CD4-positive, alpha-beta T cell (primary cell): ENCODE results near the gene TYROBP. TPM values are rescaled to one million over a fixed set of nuclear protein-coding genes. Genes with fewer than 3 reads are reported as not detected.

ENCODE experiments used
- ATAC-seq: fragments of 200-7000 bp; cut with Tn5 transposase; one replicate; pipeline ENCODE4 v1.10.0; 2022; ENCODE audit warnings: mild to moderate bottlenecking; ENCODE audit not compliant: poor library complexity
- CTCF ChIA-PET: fragments of 350-600 bp; sonication (Branson Sonifier 250); formaldehyde crosslinking; loops from one replicate; lab custom pipeline; 2021; ENCODE audit warnings: antibody characterized with exemption, inconsistent platforms; lab: Charles Lee
- POLR2A ChIA-PET: fragments of 350-600 bp; sonication (Branson Sonifier 250); formaldehyde crosslinking; loops from one replicate; lab custom pipeline; 2021; ENCODE audit warnings: antibody characterized with exemption, inconsistent platforms; lab: Charles Lee
- DNase-seq, 14 experiments: peaks; one replicate each; pipeline ENCODE4 v3.0.0-alpha.2; 2013 to 2020; ENCODE audit warnings: mixed read lengths in 2 of 14
- H3K27ac ChIP-seq, 2 donors: one replicate each; pipeline versions ENCODE4 v1.5.1 to v1.7.0; 2013; ENCODE audit warnings: low read length in 2 of 2, low read depth in 1 of 2, mild to moderate bottlenecking in 1 of 2
- H3K27me3 ChIP-seq, 2 experiments: 1 replicate in 1 of 2; 2 replicates in 1 of 2; pipeline versions ENCODE4 v1.6.1 to v1.7.0; 2013; ENCODE audit warnings: low read length in 2 of 2, control low read depth in 1 of 2, mild to moderate bottlenecking in 1 of 2, moderate library complexity in 1 of 2; ENCODE audit not compliant: insufficient read depth in 2 of 2, control insufficient read depth in 1 of 2
- H3K36me3 ChIP-seq: one replicate; pipeline ENCODE4 v1.6.1; 2013; ENCODE audit warnings: low read length, control low read depth; ENCODE audit not compliant: insufficient read depth
- H3K4me1 ChIP-seq: one replicate; pipeline ENCODE4 v1.6.1; 2013; ENCODE audit warnings: low read length, control low read depth; ENCODE audit not compliant: insufficient read depth
- H3K4me3 ChIP-seq: one replicate; pipeline ENCODE4 v1.5.1; 2013; ENCODE audit warnings: mild to moderate bottlenecking, low read length, moderate library complexity
- H3K9me3 ChIP-seq, 2 experiments: 1 replicate in 1 of 2; 2 replicates in 1 of 2; pipeline versions ENCODE4 v1.6.1 to v1.7.0; 2013; ENCODE audit warnings: low read length in 2 of 2, mild to moderate bottlenecking in 2 of 2, control low read depth in 1 of 2, moderate library complexity in 1 of 2; ENCODE audit not compliant: control insufficient read depth in 1 of 2, insufficient read depth in 1 of 2
- H3K27ac Mint-ChIP-seq: one replicate; pipeline ENCODE4 v1.8.0; 2020; ENCODE audit warnings: mixed read lengths
- H3K27me3 Mint-ChIP-seq: one replicate; pipeline ENCODE4 v1.8.0; 2021; ENCODE audit warnings: mixed read lengths
- H3K36me3 Mint-ChIP-seq: one replicate; pipeline ENCODE4 v1.8.0; 2021; ENCODE audit warnings: low read depth, mixed read lengths
- H3K4me1 Mint-ChIP-seq: one replicate; pipeline ENCODE4 v1.8.0; 2021; ENCODE audit warnings: low read depth, mixed read lengths
- H3K4me3 Mint-ChIP-seq: one replicate; pipeline ENCODE4 v1.8.0; 2020; ENCODE audit warnings: mild to moderate bottlenecking, mixed read lengths
- H3K9me3 Mint-ChIP-seq: one replicate; pipeline ENCODE4 v1.8.0; 2020; ENCODE audit warnings: mixed read lengths
- CTCF ChIP-seq: fragments of 200-600 bp; IDR thresholded peaks from one replicate; pipeline ENCODE4 v1.8.0; 2022; ENCODE audit warnings: antibody characterized with exemption, mild to moderate bottlenecking
- intact Hi-C, 2 experiments: fragments of 100-400 bp; cut with DNase I in 1 of 2; cut with micrococcal nuclease in 1 of 2; formaldehyde crosslinking; loops; one replicate each; pipeline versions ENCODE4 v1.15.1 to v1.9.0; 2023 to 2025; cut with DNase I, micrococcal nuclease
- total RNA-seq, 174 experiments: library from RNA in 2 of 174; stranded (reverse) in 2 of 174; gene quantifications; one replicate each; pipeline ENCODE4 v1.2.3 and lab custom pipeline; 2021 to 2026

The TYROBP gene
- total RNA-seq, 2 experiments from 2014 or later, result 6.0 to 7.6 TPM

GRCh38 chr19:35898499-35898809 is 9.6 kb downstream of the TYROBP start:
- ChIA-PET POLR2A (interaction anchor here (1.0 to 1.4 kb wide), 4 partner anchors 15 to 55 kb away, joined by 3 to 15 read pairs (median 4); no protein-coding TSS in a partner anchor), CTCF (interaction anchor here (1.1 to 1.8 kb wide), 2 partner anchors 16 to 34 kb away, joined by 4 to 5 read pairs; no protein-coding TSS in a partner anchor)
- peak overlapping the region; percentile 100 for H3K27ac ChIP-seq
- H3K4me3 ChIP-seq, result peak overlapping the region; percentile 99
- H3K27me3 ChIP-seq, result no peaks in the 10 kb centered on the region
- peaks cover 58% of the 10 kb centered on the region for H3K36me3 Mint-ChIP-seq
- peaks cover 47% of the 10 kb centered on the region for H3K4me1 Mint-ChIP-seq
- no peaks in the 10 kb centered on the region for H3K9me3 Mint-ChIP-seq
- H3K9me3 ChIP-seq, result no peaks in the 10 kb centered on the region
- TF ChIP-seq CTCF, result no peak
- no peaks in the 10 kb centered on the region for H3K27me3 Mint-ChIP-seq
- DNase-seq, result no peak
- H3K36me3 ChIP-seq, result peaks cover 43% of the 10 kb centered on the region
- H3K4me1 ChIP-seq, result peaks cover 67% of the 10 kb centered on the region
- intact Hi-C loops, result no loop called here
- H3K4me3 Mint-ChIP-seq, result peak overlapping the region; percentile 98
- peak overlapping the region; percentile 92 for H3K27ac Mint-ChIP-seq
- ATAC-seq, result no peak

DNA sequence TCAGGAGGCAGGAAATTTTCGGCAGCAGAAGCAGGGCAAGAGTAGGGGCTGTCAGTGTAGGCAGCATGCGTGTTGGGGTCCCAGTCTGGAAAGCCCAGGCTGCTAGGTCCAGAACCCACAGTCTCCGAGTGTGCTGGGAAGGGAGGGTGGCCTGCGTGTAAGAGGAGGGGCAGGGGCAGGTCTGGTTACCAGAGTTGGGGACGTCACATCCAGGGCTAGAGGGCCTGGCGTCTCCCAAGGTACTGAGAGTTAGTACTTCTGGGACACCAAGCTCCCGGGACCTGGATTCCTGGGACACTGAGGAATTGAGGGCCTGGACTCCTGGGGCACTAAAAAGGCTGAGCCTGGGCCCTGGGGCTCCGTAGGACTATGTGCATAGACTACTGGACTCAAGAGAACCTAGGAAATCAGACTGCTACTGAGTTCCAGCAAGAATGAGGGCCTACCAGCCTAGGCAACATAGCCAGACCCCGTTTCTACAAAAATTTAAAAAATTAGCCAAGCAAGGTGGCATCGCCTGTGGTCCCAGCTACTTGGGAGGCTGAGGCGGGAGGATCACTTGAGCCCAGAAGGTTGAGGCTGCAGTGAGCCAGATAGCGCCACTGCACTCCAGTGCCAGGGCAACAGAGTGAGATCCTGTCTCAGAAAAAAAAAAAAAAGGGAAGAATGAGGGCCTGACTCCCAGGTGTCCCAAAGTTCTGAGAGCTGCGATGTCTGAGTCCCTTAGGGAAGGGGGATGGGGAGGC is 10.2 kb downstream of the TYROBP start:
- peaks cover 62% of the 10 kb centered on the region for H3K36me3 Mint-ChIP-seq
- Histone ChIP-seq H3K36me3 (peaks cover 49% of the 10 kb centered on the region), H3K27me3 (no peaks in the 10 kb centered on the region), H3K9me3 (no peaks in the 10 kb centered on the region), H3K27ac (peak overlapping the region; percentile 100), H3K4me3 (peak overlapping the region; percentile 99), H3K4me1 (peaks cover 62% of the 10 kb centered on the region)
- H3K9me3 Mint-ChIP-seq, result no peaks in the 10 kb centered on the region
- peaks cover 41% of the 10 kb centered on the region for H3K4me1 Mint-ChIP-seq
- H3K27me3 Mint-ChIP-seq, result no peaks in the 10 kb centered on the region
- ChIA-PET CTCF (interaction anchor here (1.1 to 1.8 kb wide), 2 partner anchors 16 to 34 kb away, joined by 4 to 5 read pairs; no protein-coding TSS in a partner anchor), POLR2A (interaction anchor here (1.0 to 1.4 kb wide), 4 partner anchors 15 to 56 kb away, joined by 3 to 15 read pairs (median 4); no protein-coding TSS in a partner anchor)
- intact Hi-C loops, result no loop called here
- TF ChIP-seq CTCF, result no peak
- peak in 1 of 14 experiments; percentile 20 for DNase-seq
- H3K4me3 Mint-ChIP-seq, result peak overlapping the region; percentile 98
- peak overlapping the region; percentile 92 for H3K27ac Mint-ChIP-seq
- no peak for ATAC-seq

DNA sequence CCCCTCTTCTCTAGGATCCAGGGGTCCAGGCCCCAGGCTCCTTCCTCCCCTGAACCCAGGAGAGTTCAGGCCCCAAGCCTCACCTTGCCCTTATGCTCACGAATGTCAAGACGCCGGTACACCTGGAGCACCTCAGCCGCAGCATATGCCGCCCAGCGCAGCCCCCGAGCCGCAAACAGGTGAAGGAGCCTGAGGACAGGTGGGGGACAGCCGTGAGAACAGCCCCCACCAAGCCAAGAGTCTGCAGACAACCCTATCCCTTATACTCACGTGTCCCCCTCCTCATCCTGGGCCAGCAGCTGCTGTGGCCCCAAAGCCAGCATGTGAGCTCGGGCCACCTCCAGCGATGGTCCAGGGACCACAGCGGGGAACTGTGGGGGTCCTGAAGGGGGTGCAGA is 11.5 kb downstream of the TYROBP start:
- ChIA-PET CTCF (no interaction called here), POLR2A (interaction anchor here (0.6 kb wide), 1 partner anchor 32 kb away, joined by 3 read pairs; no protein-coding TSS in a partner anchor)
- Histone ChIP-seq H3K4me3 (no peak overlapping the region), H3K36me3 (peaks cover 60% of the 10 kb centered on the region), H3K4me1 (peaks cover 49% of the 10 kb centered on the region), H3K27ac (peak overlapping the region; percentile 53 to 100), H3K27me3 (no peaks in the 10 kb centered on the region), H3K9me3 (no peaks in the 10 kb centered on the region)
- no peak for DNase-seq
- TF ChIP-seq CTCF, result no peak
- H3K27ac Mint-ChIP-seq, result peak overlapping the region; percentile 92
- H3K4me1 Mint-ChIP-seq, result peaks cover 34% of the 10 kb centered on the region
- no peak for ATAC-seq
- H3K36me3 Mint-ChIP-seq, result peaks cover 63% of the 10 kb centered on the region
- intact Hi-C loops, result loop anchor here in 1 of 2 experiments (1.0 kb wide), 1 partner anchor 14 kb away; no protein-coding TSS in a partner anchor
- H3K9me3 Mint-ChIP-seq, result no peaks in the 10 kb centered on the region
- H3K4me3 Mint-ChIP-seq, result peak overlapping the region; percentile 30
- H3K27me3 Mint-ChIP-seq, result no peaks in the 10 kb centered on the region
